B cell (primary cell): Measurements from ENCODE around the gene COG2. TPM values are rescaled to one million over a fixed set of nuclear protein-coding genes. Genes with fewer than 3 reads are reported as not detected.

Experiments
- ATAC-seq: fragments of 200-7000 bp; cut with Tn5 transposase; one replicate; pipeline ENCODE4 v1.10.0; 2021; ENCODE audit warnings: low read depth, mild to moderate bottlenecking, moderate number of reproducible peaks, moderate library complexity
- CTCF ChIA-PET: fragments of 350-600 bp; sonication (Branson Sonifier 250); formaldehyde crosslinking; loops from one replicate; lab custom pipeline; 2021; ENCODE audit warnings: antibody characterized with exemption, inconsistent platforms; lab: Charles Lee
- POLR2A ChIA-PET: fragments of 350-600 bp; sonication (Branson Sonifier 250); formaldehyde crosslinking; loops from one replicate; lab custom pipeline; 2021; ENCODE audit warnings: antibody characterized with exemption; lab: Charles Lee
- DNase-seq: peaks from one replicate; pipeline ENCODE4 v3.0.0; 2013
- H2AFZ ChIP-seq: 2 replicates; pipeline ENCODE4 v1.6.1; 2012; ENCODE audit warnings: mild to moderate bottlenecking, low read depth, low read length; ENCODE audit not compliant: insufficient read depth, poor library complexity, severe bottlenecking
- H3K27ac ChIP-seq, 2 donors: 1 replicate in 1 of 2; 2 replicates in 1 of 2; pipeline ENCODE4 v1.5.1; 2012 to 2013; ENCODE audit warnings: low read length in 2 of 2, mild to moderate bottlenecking in 2 of 2, moderate library complexity in 1 of 2
- H3K27me3 ChIP-seq, 4 experiments: fragments of 200-600 bp in 1 of 4; sonication (generic) in 1 of 4; replicated peaks in 1 of 4; 1 replicate in 2 of 4; 2 replicates in 2 of 4; pipeline versions ENCODE4 v1.6.1 to v1.7.0; 2013 to 2016; ENCODE audit warnings: low read length in 3 of 4, mild to moderate bottlenecking in 2 of 4, mixed read lengths in 1 of 4, moderate library complexity in 1 of 4; ENCODE audit not compliant: insufficient read depth in 4 of 4, control insufficient read depth in 3 of 4; ENCODE audit errors: control extremely low read depth in 1 of 4
- H3K36me3 ChIP-seq, 2 experiments: replicated peaks in 1 of 2; 1 replicate in 1 of 2; 2 replicates in 1 of 2; pipeline versions ENCODE4 v1.6.1 to v1.7.1; 2013; ENCODE audit warnings: low read length in 1 of 2; ENCODE audit not compliant: insufficient read depth in 2 of 2, control insufficient read depth in 1 of 2; ENCODE audit errors: control extremely low read depth in 1 of 2, extremely low read depth in 1 of 2
- H3K4me1 ChIP-seq, 2 donors: fragments of 200-600 bp in 1 of 2; sonication (generic) in 1 of 2; 1 replicate in 1 of 2; 2 replicates in 1 of 2; pipeline versions ENCODE4 v1.5.1 to v1.6.1; 2013 to 2017; ENCODE audit warnings: low read length in 2 of 2; ENCODE audit not compliant: control insufficient read depth in 2 of 2, insufficient read depth in 2 of 2
- H3K4me2 ChIP-seq: replicated peaks from 2 replicates; pipeline ENCODE3; 2012; ENCODE audit warnings: mild to moderate bottlenecking, low read depth, low read length; ENCODE audit not compliant: poor library complexity, severe bottlenecking
- H3K4me3 ChIP-seq, 5 experiments: fragments of 200-600 bp in 1 of 5; sonication (generic) in 1 of 5; 1 replicate in 3 of 5; 2 replicates in 2 of 5; pipeline versions ENCODE4 v1.5.1 to v1.7.0; 2011 to 2016; ENCODE audit warnings: low read length in 4 of 5, mild to moderate bottlenecking in 4 of 5, low read depth in 2 of 5, control low read depth in 1 of 5, moderate library complexity in 1 of 5; ENCODE audit not compliant: insufficient read depth in 1 of 5; ENCODE audit errors: control extremely low read depth in 1 of 5, extremely low read depth in 1 of 5
- H3K79me2 ChIP-seq: fragments of 200-600 bp; sonication (generic); one replicate; pipeline ENCODE4 v1.6.0; 2016; ENCODE audit warnings: low read length; ENCODE audit not compliant: control insufficient read depth, insufficient read depth
- H3K9ac ChIP-seq: fragments of 200-600 bp; sonication (generic); 2 replicates; pipeline ENCODE4 v1.6.1; 2017; ENCODE audit warnings: mild to moderate bottlenecking, low read length, moderate library complexity
- H3K9me3 ChIP-seq, 3 donors: one replicate each; pipeline versions ENCODE4 v1.6.1 to v1.7.1; 2013; ENCODE audit warnings: low read length in 2 of 3; ENCODE audit not compliant: control insufficient read depth in 2 of 3, insufficient read depth in 1 of 3; ENCODE audit errors: control extremely low read depth in 1 of 3
- H4K20me1 ChIP-seq: 2 replicates; pipeline ENCODE4 v1.6.0; 2012; ENCODE audit warnings: mild to moderate bottlenecking, low read length; ENCODE audit not compliant: insufficient read depth, control insufficient read depth, poor library complexity, severe bottlenecking
- H3K27ac Mint-ChIP-seq: one replicate; pipeline ENCODE4 v1.8.0; 2021; ENCODE audit warnings: mixed read lengths
- H3K27me3 Mint-ChIP-seq: one replicate; pipeline ENCODE4 v1.8.0; 2021; ENCODE audit warnings: mixed read lengths
- H3K4me1 Mint-ChIP-seq: one replicate; pipeline ENCODE4 v1.8.0; 2021; ENCODE audit warnings: mixed read lengths
- H3K4me3 Mint-ChIP-seq: one replicate; pipeline ENCODE4 v1.8.0; 2021; ENCODE audit warnings: mixed read lengths
- H3K9me3 Mint-ChIP-seq: one replicate; pipeline ENCODE4 v1.8.0; 2022; ENCODE audit warnings: mixed read lengths; ENCODE audit not compliant: insufficient read depth
- EZH2 ChIP-seq: IDR thresholded peaks from 2 replicates; pipeline ENCODE4 v1.6.1; 2012; ENCODE audit warnings: borderline replicate concordance, low read depth, mild to moderate bottlenecking, moderate library complexity, low read length; ENCODE audit not compliant: insufficient read depth, poor library complexity, severe bottlenecking
- WGBS: methylation state at CpG from one replicate; pipeline ENCODE4 v1.1.5; 2013; ENCODE audit warnings: missing lambda C conversion rate; ENCODE audit not compliant: insufficient coverage; 5-methylcytosine and 5-hydroxymethylcytosine counted together
- intact Hi-C: fragments of 100-400 bp; cut with micrococcal nuclease; formaldehyde crosslinking; loops from one replicate; pipeline ENCODE4 v1.10.0; 2022
- polyA plus RNA-seq: library from polyadenylated mRNA; depleted of rRNA; stranded (reverse); fragments of >200 nt; gene quantifications from 2 replicates; pipeline ENCODE4 v1.2.3, GENCODE V29; 2012
- total RNA-seq, 2 donors: library from RNA; stranded (reverse); fragments of 120-200 nt in 1 of 2; gene quantifications; 1 replicate in 1 of 2; 2 replicates in 1 of 2; pipeline versions ENCODE4 v1.2.3 to v1.2.4, GENCODE V29; 2013 to 2022
- TF ChIP-seq, protein P1 (sequence below): fragments of 200-600 bp; IDR thresholded peaks from one replicate; pipeline ENCODE4 v1.8.0; 2022; ENCODE audit warnings: antibody characterized with exemption, mild to moderate bottlenecking

The COG2 gene
- total and polyA plus RNA-seq, 2 donors (not counting 1 experiment from before 2014, with no cell fraction given): 17.0 to 42.5 TPM

DNA sequence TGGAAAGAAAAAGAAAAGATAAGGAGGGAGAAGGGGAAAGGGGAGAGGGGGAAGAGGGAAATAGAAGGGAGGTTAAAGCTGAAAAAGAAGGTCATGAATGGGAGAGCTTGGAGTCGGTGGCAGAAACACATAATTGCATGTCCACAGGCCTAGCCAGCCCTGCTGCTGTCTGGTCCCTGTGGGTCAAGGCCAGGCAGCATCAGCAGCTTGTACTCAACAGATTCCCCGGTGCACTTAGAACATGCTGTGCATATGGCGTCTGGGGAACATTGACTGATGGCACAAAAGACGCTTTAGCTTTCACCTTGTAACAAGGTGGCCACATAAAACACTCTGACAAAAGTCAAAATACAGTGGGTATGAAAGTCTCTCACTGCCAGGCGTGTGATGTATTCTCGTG lies 25.9 kb downstream of the COG2 start:
- no peak for ATAC-seq
- H3K79me2 ChIP-seq: no peaks in the 10 kb centered on the region

DNA sequence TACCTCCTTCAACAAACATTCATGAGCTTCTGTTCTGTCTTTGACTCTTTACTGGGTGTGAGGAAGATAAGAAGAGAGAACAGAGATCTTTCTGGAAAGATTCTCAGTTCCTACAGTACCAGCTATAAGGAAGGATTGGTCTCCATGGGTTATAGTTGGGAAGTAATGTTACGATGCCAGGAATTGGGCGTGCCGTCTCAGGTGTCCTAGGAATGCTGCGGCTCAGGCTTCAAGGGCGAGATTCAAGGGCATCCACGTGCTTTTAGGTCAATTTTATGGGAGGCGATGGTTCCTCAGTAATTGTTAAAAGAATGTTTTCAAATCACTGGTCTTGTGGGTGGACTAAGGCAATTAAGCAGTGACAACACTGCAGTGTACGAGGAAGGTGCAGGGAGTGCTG lies 27.3 kb downstream of the COG2 start:
- Mint-ChIP-seq H3K4me1 (no peaks in the 10 kb centered on the region), H3K27ac (no peak overlapping the region), H3K9me3 (no peaks in the 10 kb centered on the region), H3K27me3 (no peaks in the 10 kb centered on the region), H3K4me3 (no peak overlapping the region)
- Histone ChIP-seq H3K79me2 (no peaks in the 10 kb centered on the region), H3K36me3 (peaks cover 6 to 87% of the 10 kb centered on the region in 2 experiments), H3K4me1 (no peaks in the 10 kb centered on the region), H2AFZ (no peak overlapping the region), H3K9me3 (no peaks in the 10 kb centered on the region), H3K9ac (no peak overlapping the region), H3K27ac (no peak overlapping the region), H3K27me3 (no peaks in the 10 kb centered on the region), H4K20me1 (no peaks in the 10 kb centered on the region), H3K4me3 (no peak overlapping the region), H3K4me2 (no peak overlapping the region)
- 97% methylated on average over 8 of the region's 8 CpGs for WGBS
- TF ChIP-seq, protein P1, sequence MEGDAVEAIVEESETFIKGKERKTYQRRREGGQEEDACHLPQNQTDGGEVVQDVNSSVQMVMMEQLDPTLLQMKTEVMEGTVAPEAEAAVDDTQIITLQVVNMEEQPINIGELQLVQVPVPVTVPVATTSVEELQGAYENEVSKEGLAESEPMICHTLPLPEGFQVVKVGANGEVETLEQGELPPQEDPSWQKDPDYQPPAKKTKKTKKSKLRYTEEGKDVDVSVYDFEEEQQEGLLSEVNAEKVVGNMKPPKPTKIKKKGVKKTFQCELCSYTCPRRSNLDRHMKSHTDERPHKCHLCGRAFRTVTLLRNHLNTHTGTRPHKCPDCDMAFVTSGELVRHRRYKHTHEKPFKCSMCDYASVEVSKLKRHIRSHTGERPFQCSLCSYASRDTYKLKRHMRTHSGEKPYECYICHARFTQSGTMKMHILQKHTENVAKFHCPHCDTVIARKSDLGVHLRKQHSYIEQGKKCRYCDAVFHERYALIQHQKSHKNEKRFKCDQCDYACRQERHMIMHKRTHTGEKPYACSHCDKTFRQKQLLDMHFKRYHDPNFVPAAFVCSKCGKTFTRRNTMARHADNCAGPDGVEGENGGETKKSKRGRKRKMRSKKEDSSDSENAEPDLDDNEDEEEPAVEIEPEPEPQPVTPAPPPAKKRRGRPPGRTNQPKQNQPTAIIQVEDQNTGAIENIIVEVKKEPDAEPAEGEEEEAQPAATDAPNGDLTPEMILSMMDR: no peak
- no peak for TF ChIP-seq EZH2
- no peak for ATAC-seq
- ChIA-PET CTCF (interaction anchor here (1.2 kb wide), 1 partner anchor 26 kb away, joined by 3 read pairs; no protein-coding TSS in a partner anchor), POLR2A (no interaction called here)
- no peak for DNase-seq
- intact Hi-C loops: no loop called here

More for the DNA sequence above, 25.9 kb downstream of the COG2 start:
- peaks cover 4 to 77% of the 10 kb centered on the region in 2 experiments for H3K36me3 ChIP-seq
- intact Hi-C loops: no loop called here
- CTCF ChIA-PET: interaction anchor here (1.2 kb wide), 1 partner anchor 25 kb away, joined by 3 read pairs; no protein-coding TSS in a partner anchor
- H3K4me1 ChIP-seq: no peaks in the 10 kb centered on the region
- no peak for DNase-seq
- Mint-ChIP-seq H3K9me3 (no peaks in the 10 kb centered on the region), H3K27me3 (no peaks in the 10 kb centered on the region), H3K4me3 (no peak overlapping the region), H3K27ac (no peak overlapping the region), H3K4me1 (no peaks in the 10 kb centered on the region)
- WGBS: 96% methylated on average over 4 of the region's 6 CpGs
- no peak overlapping the region for H3K9ac ChIP-seq
- no peak overlapping the region for H3K4me3 ChIP-seq
- no peak overlapping the region for H2AFZ ChIP-seq
- no peak for TF ChIP-seq EZH2
- TF ChIP-seq, protein P1: no peak
- POLR2A ChIA-PET: no interaction called here
- no peaks in the 10 kb centered on the region for H3K27me3 ChIP-seq
- H3K4me2 ChIP-seq: no peak overlapping the region
- no peak overlapping the region for H3K27ac ChIP-seq
- H3K9me3 ChIP-seq: no peaks in the 10 kb centered on the region
- H4K20me1 ChIP-seq: no peaks in the 10 kb centered on the region
